Mucosa of descending colon (tissue), 3 donors: ENCODE results near the gene ITK. TPM values are rescaled to one million over a fixed set of nuclear protein-coding genes. Genes with fewer than 3 reads are reported as not detected.

Experiments
- ATAC-seq: fragments of 200-7000 bp; cut with Tn5 transposase; one replicate; pipeline ENCODE4 v1.9.1; 2020; ENCODE audit warnings: mild to moderate bottlenecking, moderate library complexity
- DNase-seq, 3 donors: peaks; one replicate each; pipeline ENCODE4 v3.0.0-alpha.2; 2020
- H3K36me3 ChIP-seq: fragments of 200-600 bp; one replicate; pipeline ENCODE4 v1.8.0; 2021; ENCODE audit warnings: low read depth, mild to moderate bottlenecking
- H3K4me1 ChIP-seq: fragments of 200-600 bp; one replicate; pipeline ENCODE4 v1.8.0; 2021; ENCODE audit warnings: low read depth, mild to moderate bottlenecking
- H3K4me3 ChIP-seq: fragments of 200-600 bp; one replicate; pipeline ENCODE4 v1.8.0; 2021; ENCODE audit warnings: mild to moderate bottlenecking
- H3K9me3 ChIP-seq: fragments of 200-600 bp; one replicate; pipeline ENCODE4 v1.8.0; 2021; ENCODE audit warnings: mild to moderate bottlenecking
- intact Hi-C, 2 donors: fragments of 100-400 bp; cut with DNase I in 1 of 2; cut with micrococcal nuclease in 1 of 2; formaldehyde crosslinking; loops; one replicate each; pipeline versions ENCODE4 v1.11.0 to v1.11.1; 2022; cut with DNase I, micrococcal nuclease
- total RNA-seq, 3 donors: library from RNA; stranded (reverse); fragmentation: NEBNext Ultra II Directional in 2 of 3; extraction: Animal tissue kit (Norgen Biotek cat#: 25700) in 2 of 3; gene quantifications; one replicate each; pipeline versions ENCODE4 v1.2.1 to v1.2.4, GENCODE V29; 2021 to 2023
- TF ChIP-seq, protein P1 (sequence below): fragments of 200-600 bp; IDR thresholded peaks from one replicate; pipeline ENCODE4 v1.8.0; 2022; ENCODE audit warnings: antibody characterized with exemption, mild to moderate bottlenecking
- donor health status: DM: no; HTN: no; CAD: no; lungs with moderate emphysema.
- donor health status: DM: no; HTN: no; CAD: no.
- donor health status: DM: no; HTN: yes; CAD: no.

Gene ITK
- total RNA-seq, 3 donors from 2014 or later = 2.6 to 5.7 (median 2.7) TPM

DNA sequence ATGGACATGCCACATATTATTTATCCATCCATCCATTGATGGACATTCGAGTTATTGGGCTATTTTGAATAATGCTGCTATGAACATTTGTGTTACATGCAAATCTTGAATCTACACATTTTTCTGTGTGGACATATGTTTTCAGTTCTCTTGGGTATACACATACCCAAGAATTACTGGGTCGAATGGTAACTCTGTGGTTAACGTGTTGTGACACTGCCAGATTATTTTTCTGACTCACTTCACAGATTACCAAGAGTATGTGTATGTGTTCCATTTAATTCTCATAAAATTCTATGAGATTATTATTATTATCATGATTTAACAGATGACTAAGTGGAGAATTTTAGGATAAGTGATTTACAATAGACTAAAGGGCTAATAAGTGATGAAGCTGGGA lies 112.0 kb downstream of the ITK start:
- no peak for DNase-seq
- no peaks in the 10 kb centered on the region for H3K9me3 ChIP-seq
- TF ChIP-seq, protein P1, sequence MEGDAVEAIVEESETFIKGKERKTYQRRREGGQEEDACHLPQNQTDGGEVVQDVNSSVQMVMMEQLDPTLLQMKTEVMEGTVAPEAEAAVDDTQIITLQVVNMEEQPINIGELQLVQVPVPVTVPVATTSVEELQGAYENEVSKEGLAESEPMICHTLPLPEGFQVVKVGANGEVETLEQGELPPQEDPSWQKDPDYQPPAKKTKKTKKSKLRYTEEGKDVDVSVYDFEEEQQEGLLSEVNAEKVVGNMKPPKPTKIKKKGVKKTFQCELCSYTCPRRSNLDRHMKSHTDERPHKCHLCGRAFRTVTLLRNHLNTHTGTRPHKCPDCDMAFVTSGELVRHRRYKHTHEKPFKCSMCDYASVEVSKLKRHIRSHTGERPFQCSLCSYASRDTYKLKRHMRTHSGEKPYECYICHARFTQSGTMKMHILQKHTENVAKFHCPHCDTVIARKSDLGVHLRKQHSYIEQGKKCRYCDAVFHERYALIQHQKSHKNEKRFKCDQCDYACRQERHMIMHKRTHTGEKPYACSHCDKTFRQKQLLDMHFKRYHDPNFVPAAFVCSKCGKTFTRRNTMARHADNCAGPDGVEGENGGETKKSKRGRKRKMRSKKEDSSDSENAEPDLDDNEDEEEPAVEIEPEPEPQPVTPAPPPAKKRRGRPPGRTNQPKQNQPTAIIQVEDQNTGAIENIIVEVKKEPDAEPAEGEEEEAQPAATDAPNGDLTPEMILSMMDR = no peak
- intact Hi-C loops = no loop called here
- no peak for ATAC-seq
- no peaks in the 10 kb centered on the region for H3K36me3 ChIP-seq
- H3K4me3 ChIP-seq = no peak overlapping the region
- H3K4me1 ChIP-seq = no peaks in the 10 kb centered on the region

DNA sequence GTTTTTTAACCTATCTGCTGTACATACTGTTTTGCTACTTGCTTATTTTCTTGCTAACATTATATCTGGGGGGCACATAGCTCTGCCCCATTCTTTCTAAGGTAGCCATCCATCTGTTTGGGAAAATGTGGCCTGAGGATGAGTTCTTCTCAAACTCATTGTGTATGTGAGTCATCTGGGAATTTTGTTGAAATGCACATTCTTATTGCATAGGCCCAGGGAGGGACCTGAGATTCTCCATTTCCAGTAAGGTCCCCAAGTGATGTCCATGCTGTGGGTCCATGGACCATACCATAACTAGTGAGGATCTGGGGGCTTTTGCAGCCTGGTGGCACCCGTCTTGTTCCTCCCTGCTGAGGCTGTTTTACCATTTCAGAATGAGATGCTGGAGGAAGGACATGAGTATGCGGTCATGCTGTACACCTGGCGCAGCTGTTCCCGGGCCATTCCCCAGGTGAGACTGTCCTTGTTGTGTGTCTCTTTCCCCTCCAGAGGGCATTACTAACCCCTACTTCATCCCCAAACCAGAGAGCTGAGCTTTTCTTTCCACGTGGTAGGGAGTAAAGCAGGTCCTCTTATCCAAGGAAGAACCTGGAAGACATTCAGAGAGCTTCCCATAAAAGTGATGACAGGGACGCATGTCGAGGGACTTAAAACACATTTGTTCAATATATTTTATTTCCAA lies 113.9 kb downstream of the ITK start:
- ATAC-seq = no peak
- no peak overlapping the region for H3K4me3 ChIP-seq
- intact Hi-C loops = no loop called here
- H3K36me3 ChIP-seq = no peaks in the 10 kb centered on the region
- DNase-seq = no peak
- TF ChIP-seq, protein P1 = no peak
- H3K4me1 ChIP-seq = no peaks in the 10 kb centered on the region
- H3K9me3 ChIP-seq = no peaks in the 10 kb centered on the region

DNA sequence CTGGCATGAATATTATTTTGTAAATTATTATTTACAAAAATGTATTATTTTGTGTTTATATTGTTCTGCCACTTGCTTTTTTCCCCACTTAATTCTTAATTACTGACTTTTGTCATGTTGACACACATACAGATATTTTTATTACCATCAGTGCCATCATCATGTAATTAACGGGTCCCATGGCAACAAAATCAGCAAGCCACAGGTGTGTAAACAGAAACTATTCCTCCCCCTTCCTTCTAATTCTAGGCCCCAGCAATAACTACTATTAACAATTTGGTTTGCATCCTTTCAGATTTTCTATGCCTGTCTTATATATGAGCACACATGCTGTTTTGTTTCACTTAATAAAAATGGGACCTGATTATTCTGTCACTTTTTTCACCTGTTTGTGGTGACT lies 114.6 kb downstream of the ITK start:
- intact Hi-C loops = no loop called here
- Histone ChIP-seq H3K4me1 (no peaks in the 10 kb centered on the region), H3K36me3 (no peaks in the 10 kb centered on the region), H3K4me3 (no peak overlapping the region), H3K9me3 (no peaks in the 10 kb centered on the region)
- ATAC-seq = peak; percentile 39
- TF ChIP-seq, protein P1 = no peak
- no peak for DNase-seq

DNA sequence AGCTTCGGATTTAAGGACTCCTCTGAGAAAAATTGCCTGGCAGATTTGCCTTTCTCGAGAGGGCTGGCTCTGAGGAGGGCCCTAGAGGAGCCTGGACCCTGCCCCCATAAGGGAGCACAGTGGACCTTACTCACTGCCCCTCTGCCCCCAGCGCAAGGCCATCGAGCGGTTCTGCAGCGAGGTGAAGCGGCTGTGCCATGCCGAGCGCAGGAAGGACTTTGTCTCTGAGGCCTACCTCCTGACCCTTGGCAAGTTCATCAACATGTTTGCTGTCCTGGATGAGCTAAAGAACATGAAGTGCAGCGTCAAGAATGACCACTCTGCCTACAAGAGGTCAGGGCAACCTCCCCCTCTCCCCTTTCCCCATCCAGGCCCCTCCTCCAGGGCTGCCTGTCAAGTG lies 119.9 kb downstream of the ITK start:
- TF ChIP-seq, protein P1 = no peak
- intact Hi-C loops = no loop called here
- Histone ChIP-seq H3K9me3 (no peaks in the 10 kb centered on the region), H3K4me1 (no peaks in the 10 kb centered on the region), H3K36me3 (no peaks in the 10 kb centered on the region), H3K4me3 (no peak overlapping the region)
- ATAC-seq (no peak), DNase-seq (no peak)

DNA sequence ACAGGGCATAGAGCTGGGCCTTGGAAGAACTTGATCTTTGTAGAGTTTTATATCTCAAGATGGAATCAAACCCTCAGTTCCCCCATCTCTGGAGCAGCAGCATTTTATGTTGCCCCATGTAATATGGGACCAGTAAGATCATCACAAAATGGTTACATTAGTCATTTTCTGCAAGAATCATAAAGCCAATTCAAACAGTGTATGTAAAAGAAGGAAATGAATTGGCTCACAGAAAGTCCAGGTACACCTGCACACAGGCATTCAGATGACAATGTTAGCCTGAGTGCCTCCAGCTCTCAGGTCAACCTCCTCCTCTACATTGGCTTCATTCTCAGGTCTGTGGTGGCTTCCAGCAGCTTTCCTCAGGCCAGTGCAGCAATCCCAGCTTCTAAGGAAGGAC lies 120.4 kb downstream of the ITK start:
- no peaks in the 10 kb centered on the region for H3K9me3 ChIP-seq
- intact Hi-C loops = no loop called here
- TF ChIP-seq, protein P1 = no peak
- no peak overlapping the region for H3K4me3 ChIP-seq
- ATAC-seq (no peak), DNase-seq (no peak)
- H3K4me1 ChIP-seq = no peaks in the 10 kb centered on the region
- H3K36me3 ChIP-seq = no peaks in the 10 kb centered on the region

DNA sequence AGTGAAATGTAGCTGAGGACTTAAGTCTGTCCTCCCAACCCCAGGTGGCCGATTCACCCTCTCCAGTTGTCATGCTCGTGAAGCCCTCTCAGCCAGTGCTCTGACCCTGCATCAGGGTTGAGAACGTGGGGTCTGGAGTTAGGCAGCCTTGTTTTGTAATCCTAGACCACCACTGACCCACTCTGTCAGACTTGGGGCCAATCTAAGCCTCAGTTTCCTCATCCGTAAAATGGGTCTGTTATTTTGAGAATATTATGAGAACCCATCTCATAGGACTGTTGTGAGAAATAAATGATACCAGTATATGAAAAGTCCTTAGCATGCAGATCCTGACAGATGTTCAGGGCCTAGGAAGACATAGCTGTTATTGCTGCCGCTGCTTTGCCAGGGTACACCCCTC lies 122.4 kb downstream of the ITK start:
- intact Hi-C loops = no loop called here
- Histone ChIP-seq H3K36me3 (no peaks in the 10 kb centered on the region), H3K4me1 (no peaks in the 10 kb centered on the region), H3K4me3 (no peak overlapping the region), H3K9me3 (no peaks in the 10 kb centered on the region)
- ATAC-seq = no peak
- no peak for DNase-seq
- TF ChIP-seq, protein P1 = no peak
